AG20443 (cell line): ENCODE data around the gene RHEBL1.
A peak's percentile ranks its signal among the peaks of the same experiment; 100 is the strongest.

Experiments
- DNase-seq: peaks from one replicate; pipeline ENCODE4 v3.0.0; 2012; ENCODE audit warnings: low spot score, mixed read lengths

Gene RHEBL1

DNA sequence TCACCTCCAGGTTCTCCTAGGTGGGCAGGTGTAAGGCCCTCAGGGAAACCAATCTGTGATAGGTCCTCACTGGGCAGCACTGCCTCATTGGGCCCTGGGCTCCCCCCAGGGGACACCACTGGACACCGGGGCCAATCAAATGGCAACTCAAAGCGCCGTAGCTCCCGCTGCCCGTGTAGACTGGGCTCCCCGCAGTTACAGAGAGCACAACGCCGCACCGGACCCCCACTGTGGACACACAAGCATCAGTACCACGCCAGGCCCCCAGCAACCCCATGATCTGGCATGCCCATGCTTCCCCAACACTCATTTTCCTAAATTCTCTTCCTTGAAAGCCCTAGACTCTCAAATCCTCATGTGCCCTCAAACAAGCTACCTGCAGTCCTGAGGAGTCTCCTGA is 15.3 kb downstream of the RHEBL1 start:
- no peak for DNase-seq

DNA sequence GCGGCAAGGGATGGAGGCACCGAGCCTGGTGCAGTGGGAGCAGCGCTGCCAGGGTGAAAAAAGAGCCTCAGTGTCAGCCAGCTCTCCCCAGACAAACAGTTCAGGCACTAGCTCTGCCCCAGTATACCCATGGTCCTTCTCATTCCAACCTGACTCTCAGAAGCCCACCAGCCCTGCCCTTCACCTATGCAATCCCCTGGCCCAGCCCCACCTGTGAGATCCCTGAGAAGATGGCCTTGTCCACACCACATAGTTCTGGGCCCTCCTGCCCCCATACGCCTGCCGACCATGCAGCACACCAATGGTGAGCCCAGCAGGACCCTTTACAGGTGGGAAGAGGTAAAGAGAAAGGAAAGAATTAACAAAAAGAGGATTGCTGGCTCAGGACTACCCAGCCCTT is 15.7 kb downstream of the RHEBL1 start:
- no peak for DNase-seq

DNA sequence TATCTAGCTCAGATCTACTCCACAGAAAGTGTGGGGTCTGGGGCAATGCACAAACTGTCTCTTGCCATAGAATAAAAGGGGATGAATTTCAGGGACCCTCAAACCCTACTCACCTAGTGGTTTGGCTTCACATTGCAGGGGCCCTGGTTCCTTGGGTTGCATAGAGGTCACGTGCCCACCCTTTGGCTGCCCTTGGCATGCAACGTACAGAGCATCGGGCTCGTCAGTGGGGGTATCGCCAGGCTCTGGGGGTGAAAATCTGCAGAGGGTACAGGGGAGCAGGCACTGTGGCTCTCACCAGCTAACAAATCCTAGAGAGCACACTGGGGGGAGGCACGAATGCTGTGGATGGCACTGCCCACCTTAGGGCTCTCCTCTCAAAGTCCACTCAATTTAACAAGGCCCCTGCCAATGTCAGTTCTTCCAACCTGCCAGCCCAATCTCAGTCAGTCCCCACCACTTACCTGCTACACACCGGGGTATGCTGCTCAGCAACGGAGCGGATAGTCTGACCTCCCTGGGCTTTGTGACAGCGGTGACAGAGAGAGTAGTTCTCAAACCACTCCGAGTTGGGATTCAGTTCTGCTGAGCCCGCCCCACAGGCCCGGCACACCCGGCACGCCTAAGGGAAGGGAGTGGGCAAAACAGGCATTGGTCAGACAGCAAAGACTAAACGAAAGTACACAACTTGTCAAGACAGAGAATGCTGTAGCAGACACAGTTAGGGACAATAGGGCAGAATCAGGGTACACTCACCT is 17.1 kb downstream of the RHEBL1 start:
- no peak for DNase-seq

DNA sequence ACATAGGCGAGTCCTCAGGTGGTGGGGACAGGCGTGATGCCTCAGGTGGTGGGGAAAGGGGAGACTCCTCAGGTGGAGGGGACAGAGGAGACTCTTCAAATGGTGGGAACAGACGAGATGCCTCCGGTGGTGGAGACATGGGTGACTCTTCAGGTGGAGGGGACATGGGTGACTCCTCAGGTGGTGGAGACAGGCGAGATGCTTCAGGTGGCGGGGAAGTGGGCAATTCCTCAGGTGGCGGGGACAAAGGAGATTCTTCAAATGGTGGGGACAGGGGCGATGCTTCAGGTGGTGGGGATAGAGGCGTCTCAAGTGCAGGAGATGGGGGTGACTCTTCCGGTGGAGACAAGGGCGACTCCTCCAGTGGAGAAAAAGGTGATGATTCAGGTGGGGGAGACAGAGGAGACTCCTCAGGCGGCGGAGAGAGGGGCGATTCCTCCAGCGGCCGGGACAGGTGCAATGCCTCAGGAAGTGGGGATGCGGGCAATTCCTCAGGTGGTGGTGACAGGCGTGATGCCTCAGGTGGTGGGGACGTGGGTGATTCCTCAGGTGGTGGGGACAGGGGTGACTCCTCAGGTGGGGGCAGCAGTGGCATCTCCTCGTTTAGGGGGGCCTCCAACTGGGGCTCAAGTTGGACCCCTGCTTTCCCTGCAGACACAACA is 17.9 kb downstream of the RHEBL1 start:
- DNase-seq = no peak

DNA sequence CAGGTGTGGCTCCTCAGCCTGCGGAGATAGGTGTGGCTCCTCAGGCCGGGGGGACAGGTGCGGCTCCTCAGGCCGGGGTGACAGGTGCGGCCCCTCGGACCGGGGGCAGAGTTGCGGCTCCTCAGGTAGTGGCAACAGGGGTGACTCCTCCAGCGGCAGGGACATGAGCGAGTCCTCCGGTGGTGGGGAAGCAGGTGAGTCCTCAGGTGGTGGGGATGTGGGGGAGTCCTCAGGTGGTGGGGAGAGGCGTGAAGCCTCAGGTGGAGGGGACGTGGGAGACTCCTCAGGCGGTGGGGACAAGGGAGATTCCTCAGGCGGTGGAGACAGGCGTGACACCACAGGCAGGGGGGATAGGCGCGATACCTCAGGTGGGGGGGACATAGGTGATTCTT is 18.4 kb downstream of the RHEBL1 start:
- no peak for DNase-seq

DNA sequence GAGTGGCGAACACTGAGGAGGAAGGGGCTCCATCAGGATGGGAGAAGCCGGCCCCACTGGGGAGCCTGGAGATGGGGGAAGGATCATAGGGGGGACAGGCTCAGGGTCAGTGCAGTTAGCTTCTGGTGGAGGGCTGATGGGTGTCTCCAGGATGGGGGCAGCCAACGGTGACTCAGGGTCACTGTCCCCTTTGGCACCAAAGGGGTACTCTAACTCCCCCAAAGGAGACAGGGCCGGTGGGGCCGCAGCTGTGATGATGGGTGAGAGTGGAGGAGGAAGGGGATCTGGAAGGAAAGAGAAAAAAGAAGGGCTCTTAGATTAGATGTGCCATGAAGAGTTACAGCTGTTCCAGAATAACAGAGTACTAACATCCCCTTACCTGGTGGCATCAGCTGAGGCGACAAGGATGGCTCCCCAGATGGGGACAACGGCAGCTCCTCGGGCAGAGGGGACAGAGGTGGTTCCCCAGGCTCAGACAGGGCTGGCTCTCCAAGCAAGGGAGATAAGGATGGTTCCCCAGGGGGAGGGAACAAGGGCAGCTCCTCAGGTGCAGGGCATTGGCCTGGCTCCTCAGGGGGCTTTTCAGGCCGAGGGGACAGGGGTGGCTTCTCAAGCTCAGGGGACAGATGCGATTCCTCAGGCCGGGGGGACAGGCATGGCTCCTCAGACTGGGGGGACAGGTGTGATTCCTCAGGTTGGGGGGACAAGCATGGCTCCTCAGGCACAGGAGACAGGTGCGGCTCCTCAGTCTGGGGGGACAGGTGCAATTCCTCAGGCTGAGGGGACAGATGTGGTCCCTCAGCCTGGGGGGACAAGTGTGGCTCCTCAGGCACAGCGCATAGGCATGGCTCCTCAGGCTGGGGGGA is 19.0 kb downstream of the RHEBL1 start:
- DNase-seq = no peak

DNA sequence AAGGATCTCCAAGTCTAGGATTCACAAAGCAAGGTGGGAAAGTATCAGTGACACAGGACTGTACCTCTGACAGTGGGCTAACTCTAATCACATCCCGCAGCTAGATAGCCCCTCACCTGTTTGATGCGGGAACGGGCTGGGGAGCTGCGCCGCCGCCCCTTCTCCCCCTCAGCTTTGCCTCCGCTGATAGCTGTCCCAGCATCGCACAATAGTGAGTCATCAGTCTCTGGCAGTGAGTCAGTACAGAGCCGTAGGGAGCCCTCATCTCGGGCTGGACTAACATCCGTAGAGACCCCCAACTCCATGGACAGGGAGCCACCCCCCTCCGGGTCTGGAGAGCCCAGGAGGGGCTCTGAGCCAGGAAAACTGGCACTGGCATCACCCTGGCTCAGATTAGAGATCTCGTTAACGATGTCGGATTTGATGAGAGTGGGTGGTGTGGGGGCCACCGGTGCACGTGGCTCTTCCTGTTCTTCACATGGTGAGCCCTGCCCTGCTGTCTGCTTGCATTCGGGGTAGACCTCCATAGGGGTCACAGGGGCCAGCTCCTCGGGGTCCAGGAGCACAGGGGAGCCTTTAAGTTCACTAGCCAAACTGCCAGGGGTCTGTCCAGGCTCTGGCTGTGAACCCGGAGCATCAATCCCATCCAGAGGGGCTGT is 20.1 kb downstream of the RHEBL1 start:
- DNase-seq = peak; percentile 75

DNA sequence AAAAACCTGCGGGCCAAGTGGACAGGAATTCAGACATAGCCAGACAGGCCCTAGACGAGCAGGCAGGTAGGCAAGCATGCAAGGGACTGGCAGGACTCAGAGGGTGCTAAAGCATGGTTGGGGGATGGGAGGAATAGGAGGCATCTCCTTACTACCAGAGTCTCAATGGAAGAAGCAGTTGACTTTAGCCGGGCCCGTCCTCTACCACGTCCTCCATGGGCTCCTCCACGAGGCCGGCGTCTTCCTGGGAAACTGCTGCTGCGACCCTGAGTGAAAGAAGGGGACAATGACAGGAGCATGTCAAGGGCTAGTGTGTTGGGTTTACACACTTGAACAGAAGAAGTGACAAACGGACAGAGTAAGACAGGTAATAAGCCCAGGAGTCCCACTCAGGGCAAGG is 20.8 kb downstream of the RHEBL1 start:
- no peak for DNase-seq

DNA sequence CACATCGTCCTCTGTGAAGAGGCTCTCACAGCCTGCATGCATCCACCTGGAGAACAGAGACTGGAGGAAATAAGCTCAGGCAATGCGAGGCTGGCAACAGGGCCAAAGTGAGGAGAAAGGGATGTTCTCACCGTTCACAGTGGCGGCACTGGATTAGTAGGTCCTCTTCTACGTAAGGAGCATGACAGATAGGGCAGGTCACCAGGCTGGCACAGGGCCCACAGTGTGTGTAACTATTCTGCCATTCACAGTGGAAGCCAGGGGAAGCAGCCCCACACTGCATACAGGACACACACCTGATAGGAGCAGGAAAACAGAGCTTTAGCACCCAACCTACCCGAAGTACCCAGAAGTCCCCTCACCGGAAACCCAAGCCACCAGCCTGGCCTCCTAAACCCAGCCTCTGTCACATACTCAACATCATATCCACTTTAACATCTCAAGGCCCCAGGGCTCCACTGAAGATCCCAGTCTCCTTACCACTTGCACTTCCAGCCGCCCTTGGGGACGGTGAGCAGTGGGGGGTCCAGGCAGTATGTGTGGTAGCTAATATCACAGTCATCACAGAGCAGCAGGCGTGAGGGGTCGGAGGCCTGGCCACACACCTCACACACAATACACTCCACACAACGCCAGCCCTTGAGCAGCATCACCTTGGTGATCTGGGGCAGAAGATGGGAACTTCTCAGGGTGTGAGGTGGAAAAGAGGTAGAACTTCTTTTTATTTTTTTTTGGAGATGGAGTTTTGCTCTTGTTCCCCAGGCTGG is 23.5 kb downstream of the RHEBL1 start:
- no peak for DNase-seq

DNA sequence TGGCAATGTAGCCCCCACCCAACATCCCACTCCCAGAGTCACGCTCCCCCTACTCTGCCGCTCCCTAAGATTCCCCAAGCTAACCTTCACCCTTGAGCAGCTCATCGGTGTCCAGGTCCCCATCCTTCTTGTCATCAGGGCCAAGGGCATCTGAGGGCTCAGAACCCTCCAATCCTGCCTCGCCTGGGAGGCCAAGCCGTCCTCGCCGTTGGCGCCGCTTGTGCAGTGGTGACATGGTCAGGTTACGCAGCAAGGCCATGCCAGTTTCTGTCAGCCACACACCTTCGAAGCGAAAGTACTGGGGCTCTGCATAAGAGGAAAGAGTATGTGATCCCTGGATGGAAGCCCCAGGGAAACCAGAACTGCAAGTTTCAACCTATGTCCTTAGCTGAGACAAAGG is 25.1 kb downstream of the RHEBL1 start:
- DNase-seq = no peak

DNA sequence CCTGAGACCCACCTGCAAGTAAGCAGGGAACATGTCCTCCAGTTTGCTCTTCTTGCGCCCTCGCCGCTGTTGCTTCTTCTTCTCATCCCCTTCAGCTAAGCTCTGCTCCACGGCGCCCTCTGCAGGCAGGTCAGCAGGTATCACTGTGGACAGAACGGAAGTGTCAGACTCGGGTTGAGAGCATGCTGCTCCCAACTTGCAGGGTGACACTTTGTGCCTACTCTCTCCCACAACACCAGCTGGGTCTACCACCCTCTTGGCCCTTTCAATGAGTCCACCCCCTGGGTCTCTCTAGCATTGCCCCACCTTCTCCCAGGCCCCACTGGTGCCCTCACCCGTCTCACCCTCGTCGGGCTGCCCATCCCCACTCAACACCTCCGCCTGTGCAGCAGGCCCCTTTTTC is 25.9 kb downstream of the RHEBL1 start:
- peak; percentile 76 for DNase-seq

DNA sequence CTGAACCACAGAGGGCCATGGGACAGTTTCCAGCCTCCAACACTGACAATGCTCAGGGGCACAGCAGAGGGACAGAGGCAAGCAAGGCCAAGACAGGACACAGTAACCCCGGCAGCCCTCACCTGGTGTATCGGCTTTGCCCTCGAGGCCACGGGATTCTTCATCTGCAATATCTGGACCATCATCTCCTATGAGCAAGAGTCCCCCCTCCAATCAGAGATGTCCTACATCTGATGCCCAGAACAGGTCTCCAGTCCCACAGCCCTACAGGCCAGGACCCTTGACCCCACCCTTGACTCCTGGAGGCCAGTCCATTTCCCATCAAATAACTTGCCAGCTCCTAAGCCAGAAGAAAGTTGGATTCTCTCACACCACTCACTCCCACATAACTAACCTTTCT is 26.5 kb downstream of the RHEBL1 start:
- DNase-seq = no peak

DNA sequence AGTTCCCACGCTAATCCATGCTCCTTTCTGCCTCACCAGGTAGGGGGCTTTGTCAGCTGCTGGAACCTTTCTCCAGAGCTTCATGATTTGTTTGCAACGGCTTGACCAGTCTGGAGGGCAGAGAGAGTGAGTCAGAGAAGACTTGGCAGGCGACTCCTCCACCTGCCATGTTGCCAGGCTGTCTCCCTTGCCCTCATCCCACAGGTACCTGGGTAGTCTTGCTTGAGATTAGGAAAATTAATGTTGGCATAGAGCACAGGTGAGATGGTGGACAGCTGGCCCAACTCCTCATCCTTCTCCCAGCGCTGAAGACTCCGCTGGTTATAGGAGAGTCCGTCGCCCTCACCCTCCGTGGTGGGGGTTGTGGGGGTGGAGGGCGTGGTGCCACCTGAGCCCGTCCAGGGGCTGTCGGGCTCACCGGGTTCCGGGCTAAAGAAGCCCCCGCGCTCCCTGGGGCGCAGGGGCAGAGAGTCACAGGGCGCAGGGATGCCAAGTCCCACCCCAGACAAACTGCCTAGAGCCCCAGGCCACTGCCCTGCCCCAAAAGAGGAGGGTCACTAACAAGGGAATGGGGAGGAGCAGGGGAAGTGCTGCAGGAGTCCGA is 27.8 kb downstream of the RHEBL1 start:
- no peak for DNase-seq

DNA sequence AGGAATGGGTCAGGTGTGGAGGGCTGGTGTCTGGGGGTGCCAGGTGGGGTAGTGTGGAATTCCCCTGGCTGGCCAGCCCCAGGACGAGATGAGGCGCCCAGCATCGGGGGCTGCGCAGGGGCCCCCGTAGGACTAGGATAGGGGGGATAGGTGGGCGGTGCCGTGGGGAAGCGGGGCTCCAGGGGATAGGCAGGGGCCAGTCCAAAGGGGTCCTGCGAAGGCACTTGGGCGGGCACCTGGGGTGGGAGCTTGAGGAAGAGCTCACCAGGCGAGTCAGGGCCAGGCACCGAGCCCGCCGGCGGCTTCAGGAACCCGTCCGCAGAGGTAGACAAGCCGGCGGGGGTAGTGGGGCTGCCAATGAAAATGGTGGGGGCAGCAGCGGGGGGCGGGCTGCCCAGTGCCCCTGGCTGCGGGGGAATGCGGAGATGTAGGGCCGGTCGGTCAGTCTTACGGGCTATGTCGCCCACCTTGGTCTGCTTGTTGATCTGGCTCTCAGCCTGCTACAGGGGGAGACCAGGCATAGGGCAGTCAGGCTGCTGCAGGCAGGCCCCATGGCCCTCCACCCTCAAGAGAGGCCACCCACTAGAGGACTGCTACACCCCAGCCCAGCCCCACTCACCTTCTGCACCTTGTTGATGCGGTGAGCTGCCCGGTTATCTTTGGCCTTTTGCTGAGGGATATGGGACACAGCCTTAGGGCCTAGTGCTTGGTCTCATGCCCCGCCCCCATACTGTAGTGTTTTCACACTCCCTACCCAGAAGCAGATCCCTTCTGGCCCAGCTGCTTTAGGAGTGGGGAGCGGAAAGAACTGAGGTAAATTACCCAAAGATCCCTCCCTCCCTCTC is 28.5 kb downstream of the RHEBL1 start:
- DNase-seq = no peak

DNA sequence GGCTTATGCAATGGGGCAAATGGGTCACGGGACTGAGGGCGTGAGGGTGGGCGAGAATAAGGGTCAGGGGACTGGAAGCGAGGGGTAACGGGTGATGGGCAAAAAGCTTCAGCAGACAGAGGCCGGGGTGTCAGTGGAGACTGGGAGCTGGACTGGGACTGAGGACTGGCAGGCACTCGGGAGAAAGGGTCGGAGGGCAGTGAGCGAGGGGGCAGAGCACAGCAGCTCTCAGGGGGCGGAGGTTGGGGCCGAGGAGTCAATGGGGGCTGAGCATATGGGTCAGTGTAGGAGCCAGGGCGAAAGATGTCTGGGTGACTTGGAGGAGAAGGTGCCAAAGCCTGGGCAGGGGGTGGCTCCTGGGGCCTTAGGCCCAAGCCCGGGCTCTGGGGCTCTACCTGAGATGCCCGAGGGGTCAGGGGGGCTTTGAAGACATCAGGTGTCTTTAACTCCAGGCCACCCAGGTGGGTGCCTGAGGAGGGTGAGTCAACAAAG is 29.4 kb downstream of the RHEBL1 start:
- DNase-seq = no peak

DNA sequence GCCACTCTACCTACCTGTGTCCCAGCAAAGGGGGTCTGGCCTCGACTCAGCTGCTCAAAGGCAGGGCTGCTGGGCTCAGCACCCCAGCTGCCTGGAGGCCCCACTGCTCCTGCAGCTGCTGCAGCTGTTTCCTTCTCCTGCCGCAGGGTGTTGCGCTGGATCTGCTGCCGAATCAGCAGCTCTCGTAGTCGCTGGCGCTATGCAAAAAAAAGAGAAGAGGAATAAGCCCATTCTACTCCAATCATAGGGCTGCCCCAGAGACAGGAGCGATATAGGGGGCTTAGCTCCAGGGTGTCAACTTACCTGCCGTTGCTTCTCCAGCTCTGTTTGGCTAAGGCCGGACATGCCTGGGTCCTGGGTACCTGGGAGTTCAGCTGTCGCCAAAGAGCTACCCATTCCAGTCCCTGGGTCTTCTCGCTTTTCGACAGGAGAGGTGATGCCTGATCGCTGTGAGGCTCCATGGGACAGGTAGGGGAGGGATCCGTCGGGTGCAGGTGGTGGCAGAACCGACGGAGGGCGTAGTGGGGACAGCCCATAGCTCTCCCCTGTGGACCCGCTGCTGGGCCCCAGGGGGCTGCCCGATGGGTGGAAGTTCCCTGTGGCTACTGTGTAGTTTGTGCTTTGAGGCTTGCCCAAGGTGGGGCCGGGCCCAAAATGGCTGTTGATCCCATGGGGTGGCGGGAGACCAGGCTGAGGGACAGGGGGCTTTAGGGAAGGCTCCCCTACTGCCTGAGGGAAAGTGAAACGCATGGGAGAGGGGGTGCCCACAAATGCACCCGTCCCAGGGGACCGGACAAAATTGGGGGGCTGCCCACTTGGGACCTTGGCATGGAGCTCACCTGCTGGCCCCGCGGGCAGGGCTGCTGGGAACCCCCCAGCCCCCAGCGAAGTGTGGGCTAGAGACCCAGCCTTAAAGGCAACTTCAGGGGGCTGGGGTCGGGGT is 30.1 kb downstream of the RHEBL1 start:
- no peak for DNase-seq

DNA sequence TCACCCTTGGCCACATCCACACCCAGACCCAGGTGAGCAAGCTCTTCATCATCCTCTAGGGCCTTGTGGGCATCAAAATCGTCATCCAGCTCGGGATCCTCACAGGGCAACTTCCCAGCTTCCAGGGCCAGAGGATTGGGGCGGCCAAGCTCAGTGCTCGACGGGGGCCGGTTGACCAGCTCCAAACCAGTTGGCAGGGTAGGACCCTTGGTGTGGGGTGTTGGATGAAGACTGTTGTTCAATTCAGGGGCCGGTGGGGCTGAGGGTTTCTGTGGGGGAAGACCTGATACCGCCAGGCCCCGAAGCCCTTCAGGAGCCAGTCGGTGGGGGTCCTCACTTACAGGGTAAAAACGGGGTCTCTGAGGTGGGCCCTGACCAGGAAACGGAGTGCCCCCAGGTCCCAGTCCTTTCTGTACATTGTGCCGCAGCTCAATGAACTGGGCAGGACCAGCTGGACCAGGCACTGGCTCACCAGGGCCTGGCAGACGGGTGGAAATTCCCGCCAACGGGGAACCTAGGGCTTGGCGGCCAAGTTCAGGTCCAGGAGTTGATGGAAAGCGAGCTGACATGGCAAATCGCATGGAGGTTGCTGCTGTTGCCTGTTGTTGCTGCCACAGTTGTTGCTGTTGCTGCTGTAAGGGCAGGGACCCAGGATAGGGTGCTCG is 31.4 kb downstream of the RHEBL1 start:
- no peak for DNase-seq

DNA sequence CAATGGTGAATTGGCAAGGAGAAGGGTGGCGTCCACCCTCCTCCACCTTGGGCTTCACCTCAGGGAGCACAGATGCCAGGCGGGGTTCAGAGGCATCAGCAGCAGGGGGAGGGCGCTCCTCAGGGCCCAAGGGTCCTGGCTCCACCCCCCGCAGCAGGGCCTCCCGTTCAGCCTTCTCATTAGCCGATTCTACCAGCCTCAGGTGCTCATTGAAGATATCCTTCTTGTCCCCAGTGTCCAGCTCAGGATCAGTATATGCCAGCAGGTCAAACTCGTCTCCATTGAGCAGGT is 31.9 kb downstream of the RHEBL1 start:
- DNase-seq = no peak
